T-helper 2 cell treated with Interferon-gamma antibody and Interleukin-4, amounts not matched to agents 5 μg/mL and 100 μg/mL, for 36 hours (primary cell): ENCODE results near the gene B4GALNT1.

ENCODE experiments used
- DNase-seq: peaks from one replicate; pipeline ENCODE4 v3.0.0; 2021; ENCODE audit warnings: low spot score
- H3K27ac Mint-ChIP-seq: one replicate; pipeline ENCODE4 v1.8.0; 2021; ENCODE audit warnings: mild to moderate bottlenecking, mixed read lengths
- H3K27me3 Mint-ChIP-seq: one replicate; pipeline ENCODE4 v1.8.0; 2021; ENCODE audit warnings: low read depth, mixed read lengths
- H3K36me3 Mint-ChIP-seq: one replicate; pipeline ENCODE4 v1.8.0; 2021; ENCODE audit warnings: low read depth, mixed read lengths
- H3K4me1 Mint-ChIP-seq: one replicate; pipeline ENCODE4 v1.8.0; 2021; ENCODE audit warnings: low read depth, mixed read lengths
- H3K4me3 Mint-ChIP-seq: one replicate; pipeline ENCODE4 v1.8.0; 2022; ENCODE audit warnings: mild to moderate bottlenecking, moderate library complexity, mixed read lengths
- H3K9me3 Mint-ChIP-seq: one replicate; pipeline ENCODE4 v1.8.0; 2021; ENCODE audit warnings: mixed read lengths

Gene B4GALNT1

GRCh38 chr12:57611827-57612710 lies 20.9 kb downstream of the B4GALNT1 start:
- Mint-ChIP-seq H3K27ac (no peak overlapping the region), H3K27me3 (peaks cover 39% of the 10 kb centered on the region), H3K9me3 (no peaks in the 10 kb centered on the region), H3K4me1 (peaks cover 6% of the 10 kb centered on the region), H3K4me3 (peak overlapping the region; percentile 56), H3K36me3 (peaks cover 3% of the 10 kb centered on the region)
- DNase-seq = no peak

- Mint-ChIP-seq H3K27me3 (peaks cover 35% of the 10 kb centered on the region), H3K9me3 (no peaks in the 10 kb centered on the region), H3K4me3 (peak within 1 kb of the TSS; percentile 75), H3K4me1 (peaks cover 6% of the 10 kb centered on the region), H3K36me3 (peaks cover 3% of the 10 kb centered on the region), H3K27ac (no peak within 1 kb of the TSS)
- DNase-seq = peak; percentile 32
These were observed 21.7 kb downstream of the B4GALNT1 start, which contains the start of gene ARHGEF25 for GRCh38 chr12:57611108-57611826. Gene ARHGEF25, plus strand, starts transcription at chr12:57611435. Its CDS starts 460 bp downstream, at chr12:57611895.

- H3K27ac Mint-ChIP-seq = no peak overlapping the region
- H3K27me3 Mint-ChIP-seq = peaks cover 35% of the 10 kb centered on the region
These were observed 22.4 kb downstream of the B4GALNT1 start for GRCh38 chr12:57610554-57611107.

GRCh38 chr12:57609781-57610553 lies 23.0 kb downstream of the B4GALNT1 start:
- peaks cover 3% of the 10 kb centered on the region for H3K36me3 Mint-ChIP-seq
- H3K4me1 Mint-ChIP-seq = peaks cover 13% of the 10 kb centered on the region
- H3K4me3 Mint-ChIP-seq = peak overlapping the region; percentile 75
- no peak overlapping the region for H3K27ac Mint-ChIP-seq
- no peak for DNase-seq
- peaks cover 31% of the 10 kb centered on the region for H3K27me3 Mint-ChIP-seq
- H3K9me3 Mint-ChIP-seq = no peaks in the 10 kb centered on the region

More at GRCh38 chr12:57610554-57611107, 22.4 kb downstream of the B4GALNT1 start:
- no peaks in the 10 kb centered on the region for H3K9me3 Mint-ChIP-seq
- peak overlapping the region; percentile 75 for H3K4me3 Mint-ChIP-seq
- peaks cover 3% of the 10 kb centered on the region for H3K36me3 Mint-ChIP-seq
- no peak for DNase-seq
- peaks cover 8% of the 10 kb centered on the region for H3K4me1 Mint-ChIP-seq

GRCh38 chr12:57609101-57609780 lies 23.8 kb downstream of the B4GALNT1 start:
- Mint-ChIP-seq H3K4me1 (peaks cover 14% of the 10 kb centered on the region), H3K4me3 (no peak overlapping the region), H3K27me3 (peaks cover 24% of the 10 kb centered on the region), H3K27ac (no peak overlapping the region), H3K9me3 (no peaks in the 10 kb centered on the region), H3K36me3 (peaks cover 3% of the 10 kb centered on the region)
- DNase-seq = no peak

- Mint-ChIP-seq H3K36me3 (peaks cover 3% of the 10 kb centered on the region), H3K4me3 (no peak overlapping the region), H3K27me3 (peaks cover 16% of the 10 kb centered on the region), H3K27ac (no peak overlapping the region), H3K4me1 (peaks cover 16% of the 10 kb centered on the region), H3K9me3 (no peaks in the 10 kb centered on the region)
- no peak for DNase-seq
These were observed 24.9 kb downstream of the B4GALNT1 start for GRCh38 chr12:57607958-57608663.

GRCh38 chr12:57606821-57607220 lies 26.2 kb downstream of the B4GALNT1 start:
- Mint-ChIP-seq H3K36me3 (peaks cover 10% of the 10 kb centered on the region), H3K27me3 (peaks cover 3% of the 10 kb centered on the region), H3K4me1 (peaks cover 16% of the 10 kb centered on the region), H3K27ac (peak overlapping the region; percentile 9), H3K4me3 (no peak overlapping the region), H3K9me3 (no peaks in the 10 kb centered on the region)
- no peak for DNase-seq

GRCh38 chr12:57606399-57606798 lies 26.6 kb downstream of the B4GALNT1 start:
- peaks cover 16% of the 10 kb centered on the region for H3K4me1 Mint-ChIP-seq
- H3K36me3 Mint-ChIP-seq = peaks cover 14% of the 10 kb centered on the region
- H3K27ac Mint-ChIP-seq = peak overlapping the region; percentile 9
- no peak for DNase-seq
- peak overlapping the region; percentile 2 for H3K4me3 Mint-ChIP-seq
- peaks cover 2% of the 10 kb centered on the region for H3K27me3 Mint-ChIP-seq
- no peaks in the 10 kb centered on the region for H3K9me3 Mint-ChIP-seq

GRCh38 chr12:57605811-57606311 lies 27.1 kb downstream of the B4GALNT1 start:
- no peak overlapping the region for H3K27ac Mint-ChIP-seq
- peaks cover 2% of the 10 kb centered on the region for H3K27me3 Mint-ChIP-seq
- no peak for DNase-seq
- H3K9me3 Mint-ChIP-seq = no peaks in the 10 kb centered on the region
- peaks cover 14% of the 10 kb centered on the region for H3K36me3 Mint-ChIP-seq
- H3K4me1 Mint-ChIP-seq = peaks cover 16% of the 10 kb centered on the region
- peak overlapping the region; percentile 79 for H3K4me3 Mint-ChIP-seq

GRCh38 chr12:57604992-57605810 lies 27.8 kb downstream of the B4GALNT1 start:
- H3K27ac Mint-ChIP-seq = peak overlapping the region; percentile 80
- peaks cover 15% of the 10 kb centered on the region for H3K36me3 Mint-ChIP-seq
- no peaks in the 10 kb centered on the region for H3K27me3 Mint-ChIP-seq
- DNase-seq = no peak
- no peaks in the 10 kb centered on the region for H3K9me3 Mint-ChIP-seq
- peak overlapping the region; percentile 79 for H3K4me3 Mint-ChIP-seq
- H3K4me1 Mint-ChIP-seq = peaks cover 13% of the 10 kb centered on the region

GRCh38 chr12:57604454-57604991 lies 28.5 kb downstream of the B4GALNT1 start, which contains the start of gene DTX3:
Gene DTX3, plus strand, starts transcription at chr12:57604824. Its CDS starts 1,694 bp downstream, at chr12:57606518.
- no peak for DNase-seq
- Mint-ChIP-seq H3K4me1 (peaks cover 13% of the 10 kb centered on the region), H3K4me3 (peak within 1 kb of the TSS; percentile 81), H3K9me3 (no peaks in the 10 kb centered on the region), H3K27me3 (no peaks in the 10 kb centered on the region), H3K36me3 (peaks cover 18% of the 10 kb centered on the region), H3K27ac (peak within 1 kb of the TSS; percentile 88)
